Right ventricle myocardium superior (tissue), 1 donor: ENCODE measurements around the gene PARD3. TPM values are rescaled to one million over a fixed set of nuclear protein-coding genes. Genes with fewer than 3 reads are reported as not detected.
A peak's percentile ranks its signal among the peaks of the same experiment; 100 is the strongest.
"Not testable (repeated sequence)": the region's sequence is repeated elsewhere in the genome, so short reads cannot be mapped to it uniquely, and the experiment has no call there.

Source experiments
- ATAC-seq: fragments of 200-7000 bp; cut with Tn5 transposase; one replicate; pipeline ENCODE4 v1.9.1; 2020; ENCODE audit warnings: mild to moderate bottlenecking; ENCODE audit not compliant: poor library complexity
- DNase-seq: peaks from one replicate; pipeline ENCODE4 v3.0.0-alpha.2; 2020
- intact Hi-C: fragments of 100-400 bp; cut with DNase I; formaldehyde crosslinking; loops from one replicate; pipeline ENCODE4 v1.11.2; 2022
- total RNA-seq: library from RNA; stranded (reverse); fragmentation: NEBNext Ultra II Directional; extraction: Animal tissue kit (Norgen Biotek cat#: 25700); gene quantifications from one replicate; pipeline ENCODE4 v1.2.1, GENCODE V29; 2021
- donor health status: DM: no; HTN: yes; CAD: no; lungs with severe emphysema.

The PARD3 gene
- total RNA-seq, 1 donor from 2014 or later = 33.5 TPM

- intact Hi-C loops = no loop called here
- DNase-seq = no peak
- ATAC-seq = peak; percentile 74
Measured at GRCh38 chr10:34433241-34434076, 381.6 kb downstream of the PARD3 start.

DNA sequence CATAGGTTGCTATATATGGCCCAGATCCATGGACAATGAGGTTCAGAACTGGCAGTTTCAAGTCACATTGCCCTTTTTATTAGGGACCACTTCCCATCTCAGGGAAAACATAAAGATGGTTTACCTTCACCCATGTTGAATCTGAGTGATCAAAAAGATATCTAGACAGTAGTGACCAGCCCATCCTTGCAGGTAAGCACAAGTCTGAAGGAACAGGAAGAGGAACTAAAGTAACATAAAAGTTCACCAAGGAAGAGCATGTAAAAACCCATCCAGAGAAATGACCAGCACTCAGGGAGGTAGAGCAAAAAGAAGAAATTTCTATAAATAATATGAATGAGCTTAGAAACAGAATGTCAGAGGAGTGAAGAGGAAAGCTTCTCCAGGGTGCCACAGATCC, 382.5 kb downstream of the PARD3 start:
- intact Hi-C loops = no loop called here
- DNase-seq = no peak
- no peak for ATAC-seq

- intact Hi-C loops = no loop called here
Measured at GRCh38 chr10:34430685-34431084, 384.4 kb downstream of the PARD3 start.

DNA sequence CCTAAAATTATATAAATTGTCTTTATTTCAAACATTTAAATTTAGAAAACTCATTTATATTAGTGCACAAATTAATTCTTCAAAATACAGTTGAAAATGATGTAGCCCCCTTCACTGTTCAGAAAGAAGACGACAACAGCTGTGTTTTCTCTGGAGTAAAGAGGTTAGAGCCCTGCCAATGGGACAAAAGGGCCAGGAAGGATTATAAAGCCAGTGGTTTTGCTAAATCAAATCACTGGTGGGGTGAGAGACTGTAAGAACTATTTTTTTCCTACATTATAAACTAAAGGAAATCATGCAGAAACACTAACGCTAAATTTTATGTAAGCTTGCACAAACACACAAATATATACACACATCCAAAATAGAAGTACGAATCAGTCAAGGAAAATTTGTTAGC, 386.6 kb downstream of the PARD3 start:
- ATAC-seq = no peak
- intact Hi-C loops = no loop called here
- no peak for DNase-seq

More at GRCh38 chr10:34430685-34431084, 384.4 kb downstream of the PARD3 start:
- no peak for DNase-seq
- ATAC-seq = no peak

DNA sequence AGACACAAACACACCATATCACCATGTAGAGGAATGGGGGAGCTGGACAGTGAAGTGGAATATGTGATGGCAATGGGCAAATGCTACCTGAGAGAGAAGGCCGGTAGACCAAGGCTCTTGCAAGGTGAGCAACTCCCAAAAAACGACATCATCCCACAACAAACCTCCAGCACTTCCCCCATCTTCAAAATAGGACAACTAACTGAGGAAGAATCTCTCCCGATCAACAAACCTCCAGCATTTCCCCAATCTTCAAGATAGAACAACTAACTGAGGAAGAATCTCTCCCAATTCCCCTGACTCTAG, 387.2 kb downstream of the PARD3 start:
- no peak for DNase-seq
- ATAC-seq = no peak
- intact Hi-C loops = no loop called here

GRCh38 chr10:34427158-34427910, 387.8 kb downstream of the PARD3 start:
- intact Hi-C loops, ATAC-seq, DNase-seq: not testable (repeated sequence)

GRCh38 chr10:34426538-34427157, 388.4 kb downstream of the PARD3 start:
- ATAC-seq, DNase-seq, intact Hi-C loops: not testable (repeated sequence)

DNA sequence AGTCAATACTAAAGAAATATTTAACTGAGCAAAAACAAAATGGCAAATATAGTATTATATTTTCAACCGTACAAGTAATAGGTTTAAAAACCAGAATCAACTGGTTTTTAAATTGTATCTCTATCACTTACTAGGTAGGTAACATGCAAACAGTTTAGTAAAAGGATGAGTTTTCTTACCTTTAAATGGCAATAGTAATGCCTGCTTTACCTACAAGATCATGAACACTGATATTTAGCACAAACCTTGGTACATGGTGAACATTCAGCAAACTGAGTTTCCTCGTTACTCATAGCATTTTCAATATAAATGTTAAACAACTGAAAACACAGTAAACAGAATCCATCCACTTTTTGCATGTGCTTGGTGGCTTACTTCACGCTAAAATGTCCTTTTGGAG, 389.1 kb downstream of the PARD3 start:
- DNase-seq = no peak
- ATAC-seq = no peak
- intact Hi-C loops = no loop called here

DNA sequence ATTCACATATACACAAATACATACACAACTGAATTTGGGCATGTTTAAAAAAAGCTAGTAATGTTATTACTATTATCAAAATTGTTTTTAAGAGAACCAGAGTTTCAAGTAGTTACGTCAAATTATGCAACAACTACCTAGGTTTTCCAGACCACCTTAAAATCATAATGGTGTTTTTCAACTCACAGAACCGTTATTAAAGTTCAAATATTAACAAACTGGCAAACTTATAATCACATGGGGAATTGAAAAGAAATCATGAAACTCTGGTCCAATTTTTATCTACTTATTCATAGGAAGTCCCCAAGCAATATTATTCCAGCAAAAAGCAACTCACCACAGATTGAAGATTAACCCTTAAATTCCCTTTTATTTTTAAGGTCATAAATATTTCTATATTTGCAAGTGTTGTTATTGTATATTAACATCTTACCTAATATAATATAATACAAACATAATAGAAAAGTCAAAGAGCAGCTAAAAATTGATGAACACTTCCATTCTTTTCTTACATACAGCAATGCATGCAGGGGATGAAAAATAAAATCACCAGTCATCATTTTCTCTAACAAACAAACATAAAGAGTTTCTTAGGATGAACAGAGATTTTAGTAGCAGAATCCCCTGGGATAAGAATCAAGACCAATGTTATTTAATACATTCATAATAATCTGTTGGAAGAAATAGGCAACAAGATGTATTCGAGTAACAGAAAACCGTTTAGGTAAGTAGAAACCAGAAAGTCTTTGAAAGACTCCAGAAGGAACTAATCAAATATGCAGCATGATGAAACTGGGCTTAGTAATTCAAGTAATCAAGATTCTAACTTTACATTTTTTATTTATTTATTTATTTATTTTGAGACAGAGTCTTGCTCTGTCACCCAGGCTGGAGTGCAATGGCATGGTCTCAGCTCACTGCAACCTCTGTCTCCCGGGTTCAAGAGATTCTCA, 391.1 kb downstream of the PARD3 start:
- intact Hi-C loops = no loop called here
- DNase-seq (no peak), ATAC-seq (no peak)

DNA sequence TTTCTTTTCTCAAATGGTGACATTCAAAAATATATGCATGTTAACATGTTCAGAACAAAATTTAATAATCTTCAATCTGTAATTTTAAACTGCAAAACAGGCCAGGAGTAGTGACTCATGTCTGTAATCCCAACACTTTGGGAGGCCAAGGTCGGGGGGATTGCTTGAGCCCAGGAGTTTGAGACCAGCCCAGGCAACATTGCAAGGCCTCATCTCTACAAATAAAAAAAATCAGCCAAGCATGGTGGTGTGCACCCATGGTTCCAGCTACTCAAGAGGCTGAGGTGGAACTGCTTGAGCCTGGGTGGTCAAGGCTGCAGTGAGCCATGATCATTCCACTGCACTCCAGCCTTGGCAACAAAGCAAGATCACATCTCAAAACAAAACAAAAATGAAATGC, 394.3 kb downstream of the PARD3 start:
- no peak for DNase-seq
- ATAC-seq = no peak
- intact Hi-C loops = no loop called here

GRCh38 chr10:34420273-34420672, 394.8 kb downstream of the PARD3 start:
- intact Hi-C loops = no loop called here
- no peak for DNase-seq
- no peak for ATAC-seq

GRCh38 chr10:34415039-34415438, 400.1 kb downstream of the PARD3 start:
- intact Hi-C loops = no loop called here
- DNase-seq (no peak), ATAC-seq (no peak)

DNA sequence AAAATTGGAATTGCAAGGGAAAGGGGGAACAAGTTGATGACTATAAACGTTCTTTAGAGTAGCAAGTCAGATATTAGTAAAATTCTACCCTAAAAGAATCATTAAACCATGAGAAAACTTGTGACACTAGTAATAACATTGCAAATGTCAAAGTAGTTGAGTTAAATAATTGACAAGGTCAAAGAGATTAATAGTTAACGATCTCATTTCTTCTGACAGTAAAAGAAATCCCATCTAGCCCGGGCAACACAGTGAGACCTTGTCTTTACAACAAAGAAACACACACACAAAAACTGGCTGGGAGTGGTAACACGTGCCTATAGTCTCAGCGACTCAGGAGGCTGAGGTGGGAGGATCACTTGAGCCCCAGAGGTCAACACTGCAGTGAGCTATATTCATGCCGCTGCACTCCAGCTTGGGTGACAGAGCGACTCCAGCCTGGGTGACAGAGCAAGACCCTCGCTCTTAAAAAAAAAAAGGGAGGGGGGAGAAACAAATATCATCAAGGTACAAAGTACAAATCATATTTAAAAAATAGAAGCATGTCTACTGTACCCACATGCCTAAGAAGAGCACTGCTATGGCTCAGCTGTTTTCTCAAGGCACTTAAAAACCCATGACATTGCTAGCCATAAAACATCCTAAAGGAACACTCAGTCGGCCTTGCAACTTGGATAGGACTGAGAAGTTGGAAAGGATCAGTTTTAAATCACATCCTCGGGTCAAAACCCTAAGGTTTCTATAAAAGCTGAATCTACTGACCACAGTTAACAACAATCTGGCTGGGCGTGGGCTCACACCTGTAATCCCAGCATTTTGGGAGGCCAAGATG, 401.1 kb downstream of the PARD3 start:
- DNase-seq (no peak), ATAC-seq (no peak)
- intact Hi-C loops = no loop called here

GRCh38 chr10:34413214-34413613, 401.9 kb downstream of the PARD3 start:
- no peak for ATAC-seq
- no peak for DNase-seq
- intact Hi-C loops = no loop called here

DNA sequence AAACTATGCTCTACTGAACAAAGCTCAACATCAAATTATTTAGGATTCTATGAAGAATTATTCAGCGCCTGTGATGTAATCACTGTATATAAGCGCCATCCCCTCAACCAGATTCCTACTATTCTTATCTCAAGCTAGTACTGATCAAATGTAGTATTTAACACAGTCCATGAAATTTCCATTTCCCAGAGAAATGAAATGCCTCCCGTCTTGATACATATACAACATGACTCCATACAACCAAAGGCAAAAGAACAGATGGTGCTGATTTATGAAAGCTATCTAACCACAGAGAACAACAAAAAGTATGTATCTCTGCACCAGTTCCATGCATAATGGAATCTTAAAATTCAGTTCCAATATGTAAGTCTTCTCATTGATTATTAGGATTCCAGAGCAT, 406.1 kb downstream of the PARD3 start:
- no peak for DNase-seq
- ATAC-seq = no peak
- intact Hi-C loops = no loop called here

- intact Hi-C loops = no loop called here
- ATAC-seq (no peak), DNase-seq (no peak)
Measured at GRCh38 chr10:34408381-34408780, 406.7 kb downstream of the PARD3 start.

- intact Hi-C loops = no loop called here
- DNase-seq (no peak), ATAC-seq (peak; percentile 46)
Measured at GRCh38 chr10:34407324-34407805, 407.7 kb downstream of the PARD3 start.
